Hematopoietic multipotent progenitor cell treated with erythropoietin and hydrocortisone succinate and interleukin-3 and kit ligand, for 4 days (in vitro differentiated cells): Measurements from ENCODE around the gene SSBP2.

Source experiments
- DNase-seq: peaks from one replicate; pipeline ENCODE4 v3.0.0-alpha.2; 2015

Gene SSBP2

GRCh38 chr5:81577091-81577490 lies 173.8 kb downstream of the SSBP2 start:
- no peak for DNase-seq

- peak; percentile 39 for DNase-seq
These were observed 175.0 kb downstream of the SSBP2 start for GRCh38 chr5:81575924-81576323.

- no peak for DNase-seq
These were observed 178.7 kb downstream of the SSBP2 start for GRCh38 chr5:81572201-81572600.

DNA sequence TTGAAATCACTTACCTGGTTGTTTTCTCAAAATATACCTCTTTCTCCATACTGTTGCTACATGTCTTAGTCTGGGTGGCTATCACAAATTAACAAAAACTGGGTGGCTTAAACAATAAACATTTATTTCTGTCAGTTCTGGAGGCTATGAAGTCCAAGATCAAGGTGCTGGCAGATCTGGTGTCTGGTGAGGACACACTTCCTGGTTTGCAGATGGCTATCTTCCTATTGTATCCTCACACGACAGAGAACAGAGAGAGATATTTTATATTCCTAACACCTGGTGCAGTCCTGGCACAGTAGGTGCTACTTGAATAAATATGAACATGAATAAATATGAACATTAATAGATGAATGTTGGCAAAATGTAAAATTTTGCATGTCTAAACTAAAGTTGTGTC lies 192.7 kb downstream of the SSBP2 start:
- peak; percentile 19 for DNase-seq

- DNase-seq: no peak
These were observed 194.1 kb downstream of the SSBP2 start for GRCh38 chr5:81556809-81557208.

- no peak for DNase-seq
These were observed 195.0 kb downstream of the SSBP2 start for GRCh38 chr5:81555865-81556264.

- DNase-seq: no peak
These were observed 196.2 kb downstream of the SSBP2 start for GRCh38 chr5:81554647-81555046.

DNA sequence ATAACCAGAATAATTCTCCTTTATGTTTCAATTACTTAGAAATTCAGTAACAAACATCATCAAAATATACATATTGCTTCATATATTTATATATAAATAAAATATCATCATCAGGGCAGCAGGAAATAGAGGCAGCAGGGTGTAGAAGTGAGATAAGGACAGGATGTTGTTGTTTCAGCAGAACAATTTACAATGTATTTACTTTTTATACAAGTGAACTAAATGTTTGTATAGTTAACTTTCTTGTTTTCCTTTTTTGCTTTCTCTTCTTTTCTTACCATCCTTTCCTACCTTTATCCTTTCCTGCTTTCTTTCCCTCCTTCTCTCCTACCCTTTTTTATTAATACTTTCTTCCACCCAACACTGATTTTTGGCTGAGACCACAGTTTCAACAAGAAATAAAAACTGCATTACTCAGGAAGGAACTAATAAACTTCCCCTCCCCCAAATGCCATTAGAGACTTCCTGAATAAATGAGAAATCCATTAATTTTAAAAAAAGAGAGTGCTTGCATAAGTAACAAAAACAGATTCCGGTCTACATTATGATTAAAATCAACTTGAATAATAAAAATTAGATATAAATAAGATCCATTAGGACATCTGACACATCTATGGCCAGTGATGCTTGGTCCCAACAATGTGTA lies 197.2 kb downstream of the SSBP2 start:
- peak; percentile 57 for DNase-seq

DNA sequence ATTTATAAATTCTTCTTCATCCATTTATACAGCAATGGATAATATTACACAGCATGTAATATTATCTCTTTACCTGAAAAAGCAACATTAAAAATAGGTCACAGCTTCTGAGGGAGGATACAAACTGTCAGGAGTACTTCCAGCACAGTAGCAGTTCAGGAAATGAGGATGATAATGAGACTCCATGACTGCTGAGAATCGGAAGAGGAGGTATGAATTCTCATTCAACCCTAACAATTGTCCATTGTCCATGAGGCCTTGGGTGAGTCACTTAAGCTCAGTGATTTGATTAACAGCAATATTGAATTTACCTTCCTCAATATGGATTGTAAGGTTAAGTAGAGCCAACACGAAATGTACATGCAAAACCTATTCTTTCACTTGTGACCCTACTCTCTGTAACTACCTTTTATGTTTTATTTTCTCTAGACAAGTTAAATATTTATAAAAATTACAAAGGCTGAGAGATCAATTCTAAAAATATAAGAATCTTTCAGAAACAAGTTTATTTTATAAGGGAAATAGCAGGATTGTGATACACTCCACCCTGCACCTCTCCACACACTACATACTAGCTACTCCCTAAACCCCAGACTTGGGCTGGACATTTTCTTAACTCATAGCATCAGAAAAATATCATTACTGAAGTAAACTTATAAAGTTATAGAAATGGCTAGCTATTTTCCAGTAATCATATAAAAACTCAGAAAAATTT lies 197.9 kb downstream of the SSBP2 start:
- DNase-seq: no peak

DNA sequence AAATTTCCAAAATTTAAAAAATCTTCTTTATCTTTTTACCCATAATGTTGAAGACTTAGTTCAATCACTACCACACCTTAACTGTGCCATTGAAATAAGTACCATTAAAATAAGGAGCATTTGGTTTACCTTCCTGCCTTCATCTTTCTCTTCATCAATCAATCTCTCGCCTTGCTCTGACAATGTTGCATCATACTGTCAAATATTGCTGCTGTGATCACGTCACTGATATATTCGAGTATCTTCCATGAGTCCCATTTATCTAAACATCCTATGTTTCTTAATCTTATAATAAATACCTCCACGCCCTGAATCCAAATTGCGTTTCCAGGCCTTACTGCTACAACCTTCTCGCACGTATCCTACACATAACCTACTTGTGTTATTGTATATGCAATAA lies 201.8 kb downstream of the SSBP2 start:
- DNase-seq: no peak

DNA sequence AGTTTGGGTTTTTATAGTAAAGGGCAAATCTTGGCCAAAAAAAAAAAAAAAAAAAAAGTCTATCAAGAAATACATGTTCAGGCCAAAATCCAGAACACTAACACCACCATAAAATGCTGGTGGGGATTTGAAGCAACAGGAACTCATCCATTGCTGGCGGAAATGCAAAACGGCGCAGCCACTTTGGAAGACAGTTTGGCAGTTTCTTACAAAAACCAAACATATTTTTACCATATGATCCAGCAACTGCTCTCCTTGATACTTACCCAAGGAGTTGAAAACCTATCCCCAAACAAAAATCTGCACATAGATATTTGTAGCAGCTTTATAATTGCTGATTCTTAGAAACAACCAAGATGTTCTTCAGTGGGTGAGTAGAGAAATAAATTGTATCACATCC lies 203.9 kb downstream of the SSBP2 start:
- DNase-seq: no peak

GRCh38 chr5:81545911-81546310 lies 205.0 kb downstream of the SSBP2 start:
- no peak for DNase-seq

- DNase-seq: no peak
These were observed 206.4 kb downstream of the SSBP2 start for GRCh38 chr5:81544351-81545018.

- DNase-seq: no peak
These were observed 208.7 kb downstream of the SSBP2 start for GRCh38 chr5:81542242-81542641.

GRCh38 chr5:81537905-81538547 lies 212.9 kb downstream of the SSBP2 start:
- DNase-seq: peak; percentile 56

DNA sequence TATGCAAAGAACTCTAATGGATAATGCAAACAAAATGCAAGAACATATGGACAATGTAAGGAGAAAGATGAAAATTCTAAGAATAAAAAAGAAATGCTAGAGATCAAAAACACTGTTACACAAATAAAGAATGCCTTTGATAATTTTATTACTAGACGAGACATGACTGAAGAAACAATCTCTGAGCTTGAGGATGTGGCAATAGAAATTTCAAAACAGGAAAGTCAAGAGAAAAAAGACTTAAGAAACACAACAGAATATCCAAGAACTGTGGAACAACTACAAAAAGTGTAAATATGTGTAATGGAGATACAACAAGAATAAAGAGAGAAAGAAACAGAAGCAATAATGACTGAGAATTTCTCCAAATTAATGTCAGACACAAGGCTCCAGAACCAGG lies 216.5 kb downstream of the SSBP2 start:
- DNase-seq: peak; percentile 54

DNA sequence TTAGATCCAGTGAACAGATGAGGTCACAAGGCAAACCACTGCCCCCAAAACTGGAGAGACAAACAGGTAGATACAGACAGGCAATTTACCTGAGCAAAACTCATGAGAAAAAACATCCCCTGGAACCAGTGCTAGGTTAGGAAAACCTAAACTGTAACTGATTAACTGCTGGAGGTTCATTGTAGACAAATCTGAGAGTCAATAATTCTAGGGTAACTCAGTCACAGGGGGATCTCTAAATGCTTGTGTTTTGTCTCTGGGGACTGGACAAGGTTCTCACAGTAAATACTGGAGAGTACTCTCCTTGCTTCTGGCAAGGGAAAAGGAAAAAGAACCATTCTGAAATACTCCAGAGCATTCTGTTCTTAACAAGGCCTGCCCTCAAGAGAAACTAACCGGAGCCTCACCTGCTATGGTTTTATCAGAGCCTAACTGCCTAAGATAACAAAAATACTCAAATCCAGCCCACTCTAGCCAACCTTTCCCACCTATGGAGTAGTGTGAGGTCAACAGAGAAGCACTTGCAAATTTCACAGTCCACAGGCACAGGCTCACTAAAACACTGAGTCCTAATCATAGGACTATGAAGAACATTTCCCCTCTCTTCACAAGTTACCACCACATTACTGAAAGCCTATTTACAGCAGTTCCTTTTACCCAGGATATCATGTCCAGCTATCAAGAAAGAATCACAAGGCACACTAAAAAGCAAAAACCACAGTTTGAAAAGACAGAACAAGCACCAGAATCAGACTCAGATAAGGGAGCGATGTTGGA lies 217.1 kb downstream of the SSBP2 start:
- DNase-seq: peak; percentile 70

DNA sequence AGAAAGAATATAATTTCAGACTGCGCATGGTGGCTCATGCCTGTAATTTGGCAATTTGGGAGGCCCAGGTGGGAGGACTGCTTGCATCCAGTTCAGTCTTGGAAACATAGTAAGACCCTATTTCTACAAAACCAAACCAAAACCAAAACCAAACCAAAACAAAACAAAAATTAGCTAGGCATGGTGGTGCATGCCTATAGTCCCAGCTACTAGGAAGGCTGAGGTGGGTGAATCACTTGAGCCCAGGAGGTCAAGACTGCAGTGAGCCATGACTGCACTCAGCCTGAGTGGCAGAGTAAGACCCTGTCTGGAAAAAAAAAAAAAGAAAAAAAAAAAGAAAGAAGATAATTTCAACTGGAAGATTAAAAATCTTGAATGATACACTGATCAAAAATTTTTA lies 220.0 kb downstream of the SSBP2 start:
- no peak for DNase-seq

GRCh38 chr5:81525690-81526089 lies 225.2 kb downstream of the SSBP2 start:
- peak; percentile 66 for DNase-seq

DNA sequence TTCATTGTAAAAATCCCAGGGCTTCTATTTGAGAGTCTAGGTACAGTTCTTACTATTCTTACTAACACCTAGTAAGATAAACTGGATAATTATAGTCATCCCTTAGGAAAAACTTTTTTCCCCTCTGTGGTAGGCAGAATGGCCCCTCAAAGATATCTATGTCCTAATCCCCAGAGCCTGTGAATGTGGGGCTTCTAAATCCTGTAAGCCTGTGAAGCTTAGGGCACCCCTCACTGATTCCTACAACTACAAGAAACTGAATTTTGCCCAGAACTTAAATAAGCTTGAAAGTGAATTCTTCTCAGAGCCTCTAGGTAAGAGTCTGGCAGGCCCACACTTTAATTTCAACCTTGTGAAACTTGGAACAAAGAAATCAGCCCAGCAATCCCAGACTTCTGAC lies 226.9 kb downstream of the SSBP2 start:
- DNase-seq: no peak

DNA sequence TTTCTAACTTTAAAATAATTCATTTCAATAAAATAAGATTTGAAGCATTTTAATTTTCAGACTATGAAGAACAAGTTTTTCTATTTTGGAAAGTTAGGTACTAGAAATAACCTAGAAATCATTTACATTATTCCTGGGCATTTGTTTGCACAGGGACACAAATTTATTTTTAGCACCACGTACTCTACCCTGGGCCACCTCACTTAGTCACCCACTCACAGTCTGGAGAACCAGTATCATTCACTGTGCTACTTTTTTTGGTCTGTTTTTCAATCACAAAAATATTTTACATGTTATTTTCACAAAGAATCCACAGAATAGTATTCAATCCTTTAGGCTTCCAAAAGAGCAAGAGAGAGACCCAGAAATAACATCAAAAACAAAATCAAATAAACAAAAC lies 228.3 kb downstream of the SSBP2 start:
- DNase-seq: no peak

DNA sequence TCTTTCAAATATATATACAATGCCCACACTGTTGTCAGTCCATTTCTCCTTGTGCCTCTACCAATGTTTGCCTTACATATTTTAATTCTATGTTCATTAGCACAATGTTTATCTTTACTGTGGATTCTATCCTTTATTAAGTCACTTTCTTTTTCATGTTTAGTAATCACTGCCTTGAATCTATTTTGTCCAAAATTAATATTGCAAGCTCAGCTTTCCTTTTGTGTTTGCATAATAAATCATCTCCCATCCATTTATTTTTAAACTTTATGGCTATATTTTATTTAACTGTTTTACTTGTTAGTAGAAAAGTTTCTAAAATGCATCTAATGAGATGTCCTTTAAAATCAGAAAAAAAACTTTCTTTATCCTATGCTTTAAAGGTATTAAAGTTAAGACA lies 230.1 kb downstream of the SSBP2 start:
- no peak for DNase-seq
